Ureter (tissue), 1 donor: ENCODE data around the gene MEGF9. TPM values are rescaled to one million over a fixed set of nuclear protein-coding genes. Genes with fewer than 3 reads are reported as not detected.
A peak's percentile ranks its signal among the peaks of the same experiment; 100 is the strongest.

Source experiments
- DNase-seq: peaks from one replicate; pipeline ENCODE4 v3.0.0-alpha.2; 2020; ENCODE audit warnings: low spot score
- total RNA-seq: library from RNA; stranded (reverse); gene quantifications from one replicate; pipeline ENCODE4 v1.2.4, GENCODE V29; 2023
- donor health status: DM: yes; HTN: yes; CAD: no.

Gene MEGF9
- total RNA-seq, 1 donor from 2014 or later: 22.3 TPM

- DNase-seq: no peak
Observed at GRCh38 chr9:120622790-120623189, 91.5 kb downstream of the MEGF9 start.

GRCh38 chr9:120621941-120622340 is 92.3 kb downstream of the MEGF9 start:
- no peak for DNase-seq

- DNase-seq: peak; percentile 57
Observed at GRCh38 chr9:120619751-120620655, 94.3 kb downstream of the MEGF9 start.

GRCh38 chr9:120616966-120617935 is 97.0 kb downstream of the MEGF9 start:
- DNase-seq: no peak

GRCh38 chr9:120612218-120612617 is 102.1 kb downstream of the MEGF9 start:
- no peak for DNase-seq

GRCh38 chr9:120611690-120612068 is 102.6 kb downstream of the MEGF9 start:
- no peak for DNase-seq

- DNase-seq: no peak
Observed at GRCh38 chr9:120610975-120611689, 103.1 kb downstream of the MEGF9 start.

- DNase-seq: no peak
Observed at GRCh38 chr9:120609636-120610035, 104.6 kb downstream of the MEGF9 start.

- DNase-seq: no peak
Observed at GRCh38 chr9:120608421-120608820, 105.8 kb downstream of the MEGF9 start.

GRCh38 chr9:120603591-120603990 is 110.7 kb downstream of the MEGF9 start:
- no peak for DNase-seq

GRCh38 chr9:120603010-120603409 is 111.3 kb downstream of the MEGF9 start:
- no peak for DNase-seq

GRCh38 chr9:120593955-120594277 is 120.4 kb downstream of the MEGF9 start:
- DNase-seq: no peak

GRCh38 chr9:120593250-120593954 is 120.9 kb downstream of the MEGF9 start:
- DNase-seq: no peak

GRCh38 chr9:120592210-120592609 is 122.1 kb downstream of the MEGF9 start:
- DNase-seq: no peak

GRCh38 chr9:120587328-120587727 is 126.9 kb downstream of the MEGF9 start:
- DNase-seq: no peak

- DNase-seq: no peak
Observed at GRCh38 chr9:120583958-120584369, 130.3 kb downstream of the MEGF9 start.

- DNase-seq: peak; percentile 96
Observed at GRCh38 chr9:120580051-120580896, 134.0 kb downstream of the MEGF9 start, which contains the start of gene CDK5RAP2. CDK5RAP2 (minus strand) TSS chr9:120580167; CDS start chr9:120579978, 189 bp downstream.

GRCh38 chr9:120579139-120580050 is 134.9 kb downstream of the MEGF9 start:
- DNase-seq: no peak

GRCh38 chr9:120574473-120574872 is 139.8 kb downstream of the MEGF9 start:
- DNase-seq: no peak
